Mucosa of descending colon (tissue), 3 donors: ENCODE results near the gene DGKQ. TPM values are rescaled to one million over a fixed set of nuclear protein-coding genes. Genes with fewer than 3 reads are reported as not detected.
A peak's percentile ranks its signal among the peaks of the same experiment; 100 is the strongest.

Source experiments
- ATAC-seq: fragments of 200-7000 bp; cut with Tn5 transposase; one replicate; pipeline ENCODE4 v1.9.1; 2020; ENCODE audit warnings: mild to moderate bottlenecking, moderate library complexity
- DNase-seq, 3 donors: peaks; one replicate each; pipeline ENCODE4 v3.0.0-alpha.2; 2020
- H3K36me3 ChIP-seq: fragments of 200-600 bp; one replicate; pipeline ENCODE4 v1.8.0; 2021; ENCODE audit warnings: low read depth, mild to moderate bottlenecking
- H3K4me1 ChIP-seq: fragments of 200-600 bp; one replicate; pipeline ENCODE4 v1.8.0; 2021; ENCODE audit warnings: low read depth, mild to moderate bottlenecking
- H3K4me3 ChIP-seq: fragments of 200-600 bp; one replicate; pipeline ENCODE4 v1.8.0; 2021; ENCODE audit warnings: mild to moderate bottlenecking
- H3K9me3 ChIP-seq: fragments of 200-600 bp; one replicate; pipeline ENCODE4 v1.8.0; 2021; ENCODE audit warnings: mild to moderate bottlenecking
- intact Hi-C, 2 donors: fragments of 100-400 bp; cut with DNase I in 1 of 2; cut with micrococcal nuclease in 1 of 2; formaldehyde crosslinking; loops; one replicate each; pipeline versions ENCODE4 v1.11.0 to v1.11.1; 2022; cut with DNase I, micrococcal nuclease
- total RNA-seq, 3 donors: library from RNA; stranded (reverse); fragmentation: NEBNext Ultra II Directional in 2 of 3; extraction: Animal tissue kit (Norgen Biotek cat#: 25700) in 2 of 3; gene quantifications; one replicate each; pipeline versions ENCODE4 v1.2.1 to v1.2.4, GENCODE V29; 2021 to 2023
- TF ChIP-seq, protein P1 (sequence below): fragments of 200-600 bp; IDR thresholded peaks from one replicate; pipeline ENCODE4 v1.8.0; 2022; ENCODE audit warnings: antibody characterized with exemption, mild to moderate bottlenecking
- donor health status: DM: no; HTN: no; CAD: no; lungs with moderate emphysema.
- donor health status: DM: no; HTN: no; CAD: no.
- donor health status: DM: no; HTN: yes; CAD: no.

The DGKQ gene
- total RNA-seq, 3 donors from 2014 or later, result 31.8 to 56.1 (median 41.7) TPM

DNA sequence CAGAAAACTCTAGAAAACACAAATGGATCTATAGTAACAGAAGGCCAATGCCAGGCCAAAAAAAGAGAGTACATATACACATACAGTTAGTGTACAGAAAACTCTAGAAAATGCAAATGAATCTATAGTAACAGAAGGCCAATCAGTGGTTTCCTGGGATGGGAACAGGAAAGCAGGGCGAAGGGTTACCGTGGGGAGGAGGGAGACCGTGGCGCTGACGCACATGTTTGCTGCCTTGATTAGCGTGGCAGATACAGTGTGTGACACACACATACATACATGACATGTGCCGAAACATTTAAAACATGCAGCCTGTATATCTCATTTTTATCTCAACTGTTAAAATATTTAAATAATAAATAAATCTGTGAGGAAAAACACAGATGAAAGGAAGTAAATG is 55.9 kb downstream of the DGKQ start:
- DNase-seq, result no peak
- ATAC-seq, result no peak
- H3K9me3 ChIP-seq, result no peaks in the 10 kb centered on the region
- intact Hi-C loops, result no loop called here
- no peaks in the 10 kb centered on the region for H3K36me3 ChIP-seq
- no peak overlapping the region for H3K4me3 ChIP-seq
- peaks cover 3% of the 10 kb centered on the region for H3K4me1 ChIP-seq
- TF ChIP-seq, protein P1, sequence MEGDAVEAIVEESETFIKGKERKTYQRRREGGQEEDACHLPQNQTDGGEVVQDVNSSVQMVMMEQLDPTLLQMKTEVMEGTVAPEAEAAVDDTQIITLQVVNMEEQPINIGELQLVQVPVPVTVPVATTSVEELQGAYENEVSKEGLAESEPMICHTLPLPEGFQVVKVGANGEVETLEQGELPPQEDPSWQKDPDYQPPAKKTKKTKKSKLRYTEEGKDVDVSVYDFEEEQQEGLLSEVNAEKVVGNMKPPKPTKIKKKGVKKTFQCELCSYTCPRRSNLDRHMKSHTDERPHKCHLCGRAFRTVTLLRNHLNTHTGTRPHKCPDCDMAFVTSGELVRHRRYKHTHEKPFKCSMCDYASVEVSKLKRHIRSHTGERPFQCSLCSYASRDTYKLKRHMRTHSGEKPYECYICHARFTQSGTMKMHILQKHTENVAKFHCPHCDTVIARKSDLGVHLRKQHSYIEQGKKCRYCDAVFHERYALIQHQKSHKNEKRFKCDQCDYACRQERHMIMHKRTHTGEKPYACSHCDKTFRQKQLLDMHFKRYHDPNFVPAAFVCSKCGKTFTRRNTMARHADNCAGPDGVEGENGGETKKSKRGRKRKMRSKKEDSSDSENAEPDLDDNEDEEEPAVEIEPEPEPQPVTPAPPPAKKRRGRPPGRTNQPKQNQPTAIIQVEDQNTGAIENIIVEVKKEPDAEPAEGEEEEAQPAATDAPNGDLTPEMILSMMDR, result no peak

DNA sequence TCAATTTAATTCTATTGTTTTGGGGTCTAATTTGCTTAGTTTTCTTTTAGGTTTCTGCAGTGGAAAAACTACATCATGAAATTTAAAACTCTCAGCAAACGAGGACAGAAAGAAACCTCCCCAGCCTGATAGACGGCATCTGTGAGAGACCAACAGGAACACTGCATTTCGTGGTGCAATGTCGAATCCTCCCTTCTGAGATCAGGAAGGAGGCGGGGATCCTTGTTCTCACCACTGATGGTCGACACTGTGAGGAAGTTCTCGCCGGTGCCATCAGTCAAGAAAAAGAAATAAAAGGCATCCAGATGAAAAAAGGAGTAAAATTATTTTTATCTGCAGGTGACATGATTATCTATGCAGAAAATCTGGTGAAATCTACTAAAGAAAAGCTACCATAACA is 57.8 kb downstream of the DGKQ start:
- Histone ChIP-seq H3K9me3 (no peaks in the 10 kb centered on the region), H3K4me3 (no peak overlapping the region), H3K4me1 (peaks cover 3% of the 10 kb centered on the region), H3K36me3 (no peaks in the 10 kb centered on the region)
- TF ChIP-seq, protein P1, result no peak
- no peak for ATAC-seq
- no peak for DNase-seq
- intact Hi-C loops, result no loop called here

DNA sequence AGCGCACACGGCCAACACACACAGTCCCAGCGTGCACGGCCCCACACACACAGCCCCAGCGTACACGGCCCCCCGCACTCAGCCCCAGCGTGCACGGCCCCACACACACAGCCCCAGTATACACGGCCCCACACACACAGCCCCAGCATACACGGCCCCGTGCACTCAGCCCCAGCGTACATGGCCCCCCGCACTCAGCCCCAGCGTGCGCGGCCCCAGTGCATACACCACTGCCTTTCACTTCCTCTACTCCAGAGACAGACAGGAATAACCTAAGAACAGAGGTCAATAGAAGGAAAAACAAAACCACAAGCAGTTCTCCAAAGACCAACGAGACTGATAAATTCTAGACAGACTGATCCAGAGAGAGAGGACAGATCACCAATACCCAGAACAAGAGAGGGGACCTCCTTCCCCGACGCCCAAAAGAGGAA is 58.3 kb downstream of the DGKQ start:
- H3K36me3 ChIP-seq, result no peaks in the 10 kb centered on the region
- intact Hi-C loops, result no loop called here
- ATAC-seq, result no peak
- TF ChIP-seq, protein P1, result no peak
- peaks cover 3% of the 10 kb centered on the region for H3K4me1 ChIP-seq
- no peak overlapping the region for H3K4me3 ChIP-seq
- peak in 2 of 3 donors; percentile 9 to 51 for DNase-seq
- no peaks in the 10 kb centered on the region for H3K9me3 ChIP-seq

GRCh38 chr4:914531-914930 is 58.8 kb downstream of the DGKQ start:
- DNase-seq (peak in 2 of 3 donors; percentile 12 to 45), ATAC-seq (no peak)
- Histone ChIP-seq H3K9me3 (no peaks in the 10 kb centered on the region), H3K4me1 (peaks cover 2% of the 10 kb centered on the region), H3K4me3 (no peak overlapping the region), H3K36me3 (no peaks in the 10 kb centered on the region)
- TF ChIP-seq, protein P1, result no peak
- intact Hi-C loops, result no loop called here

DNA sequence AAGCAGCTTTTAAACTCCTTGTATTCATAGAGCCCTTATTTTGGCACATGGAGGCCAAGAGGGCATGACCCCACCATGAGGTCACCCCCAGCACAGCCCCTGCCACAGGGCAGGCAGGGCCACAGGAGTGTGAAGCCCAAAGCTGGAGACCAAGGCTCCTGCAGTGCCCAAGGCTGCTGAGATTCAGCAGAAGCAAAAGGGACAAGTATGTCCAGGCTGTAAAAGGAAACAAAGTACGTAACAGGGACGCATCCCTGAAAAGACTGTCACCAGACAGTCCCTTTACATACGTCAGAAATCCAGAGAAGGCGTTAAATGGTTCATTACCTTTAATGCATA is 60.1 kb downstream of the DGKQ start:
- no peak overlapping the region for H3K4me3 ChIP-seq
- H3K4me1 ChIP-seq, result no peaks in the 10 kb centered on the region
- H3K9me3 ChIP-seq, result no peaks in the 10 kb centered on the region
- TF ChIP-seq, protein P1, result no peak
- DNase-seq (peak in 2 of 3 donors; percentile 13 to 28), ATAC-seq (no peak)
- intact Hi-C loops, result no loop called here
- no peaks in the 10 kb centered on the region for H3K36me3 ChIP-seq

DNA sequence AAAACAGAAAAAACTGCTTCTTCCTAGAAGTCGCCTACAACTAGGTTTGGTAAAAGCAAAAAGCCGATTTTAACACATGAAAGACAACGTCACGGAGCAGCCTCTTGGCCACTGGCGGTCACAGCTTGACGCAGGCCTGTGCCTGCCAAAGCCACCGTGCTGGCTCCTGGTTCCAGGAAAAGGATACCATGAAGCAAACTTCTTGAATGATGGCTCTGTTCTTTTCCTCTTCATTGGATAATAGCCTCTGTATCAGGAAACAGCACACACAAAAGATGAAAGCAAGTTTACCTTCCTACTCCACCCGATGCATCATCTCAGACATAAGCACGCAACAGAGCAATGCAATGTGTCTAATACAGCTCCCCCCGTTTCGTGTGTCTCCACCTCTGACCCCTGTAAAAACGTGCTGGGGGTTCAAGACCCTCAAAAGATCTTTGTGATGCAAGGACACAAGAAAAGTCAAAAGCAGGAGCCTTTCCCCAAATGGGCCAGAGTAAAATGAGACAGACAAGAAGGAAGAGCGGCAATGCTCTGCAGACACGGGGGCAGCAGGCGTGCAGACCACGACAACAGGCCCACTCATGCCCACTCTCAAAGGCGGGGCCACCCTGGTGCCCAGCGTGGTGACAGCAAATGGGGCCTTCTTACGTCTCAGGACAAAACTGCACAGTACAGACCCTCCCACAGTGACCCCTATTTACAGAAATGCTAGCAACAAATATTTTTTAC is 60.7 kb downstream of the DGKQ start:
- TF ChIP-seq, protein P1, result no peak
- H3K36me3 ChIP-seq, result no peaks in the 10 kb centered on the region
- intact Hi-C loops, result no loop called here
- H3K4me3 ChIP-seq, result no peak overlapping the region
- ATAC-seq (peak; percentile 91), DNase-seq (peak; percentile 42 to 58 (median 46))
- no peaks in the 10 kb centered on the region for H3K4me1 ChIP-seq
- no peaks in the 10 kb centered on the region for H3K9me3 ChIP-seq
